Stomach (tissue), 9 donors: ENCODE measurements around the gene HPN. TPM values are rescaled to one million over a fixed set of nuclear protein-coding genes. Genes with fewer than 3 reads are reported as not detected.

Source experiments
- DNase-seq, 2 donors: peaks; one replicate each; pipeline versions ENCODE4 v3.0.0 to v3.0.0-alpha.2; 2013 to 2019
- H3K27ac ChIP-seq, 5 donors: fragments of 200-600 bp in 4 of 5; sonication (generic) in 4 of 5; one replicate each; pipeline ENCODE4 v1.5.1; 2013 to 2019; ENCODE audit warnings: mild to moderate bottlenecking in 1 of 5, moderate library complexity in 1 of 5
- H3K27me3 ChIP-seq, 3 donors: fragments of 200-600 bp; sonication (generic); one replicate each; pipeline ENCODE4 v1.5.1; 2017 to 2019; ENCODE audit warnings: mixed run types in 1 of 3
- H3K36me3 ChIP-seq, 4 donors: fragments of 200-600 bp; sonication (generic); 1 replicate in 3 of 4; 2 replicates in 1 of 4; pipeline ENCODE4 v1.5.1; 2016 to 2019
- H3K4me1 ChIP-seq, 4 donors: fragments of 200-600 bp; sonication (generic); one replicate each; pipeline ENCODE4 v1.5.1; 2016 to 2019
- H3K4me3 ChIP-seq, 4 donors: fragments of 200-600 bp; sonication (generic) in 3 of 4; one replicate each; pipeline ENCODE4 v1.5.1; 2016 to 2019; ENCODE audit warnings: mild to moderate bottlenecking in 1 of 4
- H3K9me3 ChIP-seq, 4 donors: fragments of 200-600 bp; sonication (generic); one replicate each; pipeline ENCODE4 v1.5.1; 2016 to 2019
- CTCF ChIP-seq, 7 experiments: fragments of 450-650 bp in 4 of 7; fragments of 200-600 bp in 3 of 7; sonication (generic) in 3 of 7; IDR thresholded peaks; one replicate each; pipeline ENCODE4 v1.5.1; 2016 to 2019; ENCODE audit warnings: antibody characterized with exemption in 7 of 7, control low read depth in 2 of 7, mild to moderate bottlenecking in 1 of 7
- EP300 ChIP-seq: sonication (generic); formaldehyde crosslinking; IDR thresholded peaks from one replicate; pipeline ENCODE4 v1.6.1; 2017; ENCODE audit warnings: antibody characterized with exemption
- POLR2A ChIP-seq, 4 donors: fragments of 450-650 bp; IDR thresholded peaks; one replicate each; pipeline ENCODE4 v1.6.1; 2016; ENCODE audit warnings: antibody characterized with exemption in 4 of 4, control low read depth in 2 of 4, mild to moderate bottlenecking in 1 of 4, moderate library complexity in 1 of 4
- POLR2AphosphoS5 ChIP-seq, 3 donors: sonication (generic); formaldehyde crosslinking; IDR thresholded peaks; one replicate each; pipeline ENCODE4 v1.6.1; 2016; ENCODE audit warnings: antibody characterized with exemption in 3 of 3
- WGBS, 5 donors: extraction: QIAGEN DNeasy Blood & Tissue Kit in 3 of 5; methylation state at CpG; one replicate each; pipeline versions ENCODE4 v1.1.5 to v1.1.7; 2013 to 2018; 5-methylcytosine and 5-hydroxymethylcytosine counted together
- intact Hi-C: fragments of 100-400 bp; cut with DNase I; formaldehyde crosslinking; loops from one replicate; pipeline ENCODE4 v1.15.1; 2023; ENCODE audit warnings: low total_unique reads
- polyA plus RNA-seq, 3 donors: library from polyadenylated mRNA; stranded (reverse); fragments of 200-250 nt; gene quantifications; one replicate each; pipeline ENCODE4 v1.2.3, GENCODE V29; 2013
- total RNA-seq, 5 donors: library from RNA; depleted of rRNA; stranded (reverse); fragments of >200 nt; gene quantifications; one replicate each; pipeline versions ENCODE4 v1.1.0 to v1.2.3, GENCODE V29; 2014 to 2016
- donor health status: healthy with polysubstance abuse.
- donor health status: Bipolar disorder and iron deficiency.
- donor health status: healthy.

Gene HPN
- total and polyA plus RNA-seq, 8 donors: 14.7 to 45.2 (median 28.6) TPM; not detected in 1

GRCh38 chr19:35021596-35021995 is 19.9 kb upstream of the HPN start:
- no peaks in the 10 kb centered on the region for H3K9me3 ChIP-seq
- no peak overlapping the region for H3K4me3 ChIP-seq
- WGBS, 5 donors: 90 to 98% (median 96%) methylated on average over 6 to 25 of the region's 25 CpGs
- no peak overlapping the region for H3K27ac ChIP-seq
- no peaks in the 10 kb centered on the region for H3K4me1 ChIP-seq
- peaks cover 82 to 100% (median 100%) of the 10 kb centered on the region in 4 donors for H3K36me3 ChIP-seq
- DNase-seq: no peak
- H3K27me3 ChIP-seq: no peaks in the 10 kb centered on the region
- intact Hi-C loops: no loop called here
- TF ChIP-seq EP300 (no peak), POLR2A (IDR thresholded peaks at IDR 0.05) (no peak), POLR2AphosphoS5 (IDR thresholded peaks at IDR 0.05) (no peak), CTCF (IDR thresholded peaks at IDR 0.05) (no peak)

- WGBS, 5 donors: 80 to 89% (median 89%) methylated on average over 11 to 14 of the region's 14 CpGs
- TF ChIP-seq POLR2AphosphoS5 (IDR thresholded peaks at IDR 0.05): no peak
- no peak for TF ChIP-seq CTCF (IDR thresholded peaks at IDR 0.05)
- TF ChIP-seq EP300: no peak
- no peak for TF ChIP-seq POLR2A (IDR thresholded peaks at IDR 0.05)
- peaks cover 75 to 100% (median 100%) of the 10 kb centered on the region in 4 donors for H3K36me3 ChIP-seq
Observed at GRCh38 chr19:35022460-35022859, 19.1 kb upstream of the HPN start.

GRCh38 chr19:35023428-35023827 is 18.1 kb upstream of the HPN start:
- 83 to 93% (median 86%) methylated on average over 11 to 19 of the region's 19 CpGs for WGBS, 5 donors
- Histone ChIP-seq H3K9me3 (no peaks in the 10 kb centered on the region), H3K27ac (no peak overlapping the region), H3K4me3 (no peak overlapping the region), H3K4me1 (no peaks in the 10 kb centered on the region), H3K36me3 (peaks cover 68 to 100% (median 98%) of the 10 kb centered on the region in 4 donors), H3K27me3 (no peaks in the 10 kb centered on the region)
- DNase-seq: no peak
- intact Hi-C loops: no loop called here
- no peak for TF ChIP-seq EP300
- TF ChIP-seq CTCF (IDR thresholded peaks at IDR 0.05): no peak
- TF ChIP-seq POLR2AphosphoS5 (IDR thresholded peaks at IDR 0.05): no peak
- TF ChIP-seq POLR2A (IDR thresholded peaks at IDR 0.05): no peak

More at GRCh38 chr19:35022460-35022859, 19.1 kb upstream of the HPN start:
- H3K9me3 ChIP-seq: no peaks in the 10 kb centered on the region
- H3K4me3 ChIP-seq: no peak overlapping the region
- H3K27ac ChIP-seq: no peak overlapping the region
- intact Hi-C loops: no loop called here
- H3K27me3 ChIP-seq: no peaks in the 10 kb centered on the region
- no peaks in the 10 kb centered on the region for H3K4me1 ChIP-seq
- DNase-seq: no peak

- peaks cover 61 to 94% (median 91%) of the 10 kb centered on the region in 4 donors for H3K36me3 ChIP-seq
- WGBS, 5 donors: 82 to 92% (median 88%) methylated on average over 6 of the region's 6 CpGs
- no peak for DNase-seq
- H3K4me3 ChIP-seq: no peak overlapping the region
- H3K27ac ChIP-seq: no peak overlapping the region
- H3K4me1 ChIP-seq: no peaks in the 10 kb centered on the region
- H3K27me3 ChIP-seq: no peaks in the 10 kb centered on the region
- H3K9me3 ChIP-seq: no peaks in the 10 kb centered on the region
- intact Hi-C loops: no loop called here
- TF ChIP-seq POLR2A (IDR thresholded peaks at IDR 0.05): no peak
- TF ChIP-seq CTCF (IDR thresholded peaks at IDR 0.05): no peak
- TF ChIP-seq POLR2AphosphoS5 (IDR thresholded peaks at IDR 0.05): no peak
- no peak for TF ChIP-seq EP300
Observed at GRCh38 chr19:35024095-35024494, 17.4 kb upstream of the HPN start.
